AG20443 (cell line): ENCODE data around the gene NOXA1.

Experiments used
- DNase-seq: peaks from one replicate; pipeline ENCODE4 v3.0.0; 2012; ENCODE audit warnings: low spot score, mixed read lengths

NOXA1 gene

GRCh38 chr9:137452761-137453642 is 29.8 kb downstream of the NOXA1 start:
- no peak for DNase-seq

- DNase-seq, result peak; percentile 88
Observed at GRCh38 chr9:137453643-137454081, 30.5 kb downstream of the NOXA1 start.

GRCh38 chr9:137454145-137454596 is 31.0 kb downstream of the NOXA1 start:
- DNase-seq, result peak; percentile 54

DNA sequence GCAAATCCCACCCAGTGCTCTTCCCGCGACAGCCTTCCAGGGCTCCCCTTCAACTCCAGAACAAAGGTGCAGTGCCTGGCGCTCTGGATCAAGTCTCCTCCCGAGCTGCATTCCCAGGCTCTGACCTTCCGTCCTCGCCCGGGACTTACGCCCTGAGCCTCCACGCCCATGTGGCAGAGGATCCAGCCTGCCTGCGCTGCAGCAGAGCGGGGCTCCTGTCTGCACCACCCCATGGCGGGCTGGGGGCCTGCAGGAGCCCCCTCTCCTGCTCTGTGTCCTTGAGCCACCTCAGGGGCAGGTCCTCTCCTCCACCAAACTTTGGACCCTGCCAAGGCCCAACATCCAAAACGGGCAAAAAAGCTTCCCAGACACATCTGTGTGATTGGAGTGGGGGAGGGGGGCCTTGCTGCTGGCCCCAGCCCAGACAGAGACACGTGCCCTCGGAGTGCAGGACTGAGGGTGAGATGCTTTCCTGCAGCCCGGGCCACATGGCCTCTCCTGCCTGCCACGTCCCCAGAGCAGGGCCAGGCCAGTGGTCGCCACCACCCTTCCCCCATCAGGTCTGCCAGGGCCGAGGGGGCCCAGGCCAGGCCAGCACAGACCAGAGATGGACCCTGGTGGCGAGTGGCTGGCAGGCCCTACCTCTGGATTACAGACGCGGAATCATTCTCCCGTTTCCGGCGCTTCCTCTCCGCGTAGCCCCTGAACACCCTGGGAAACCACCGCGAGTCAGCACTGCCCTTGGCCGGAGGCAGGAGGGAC is 31.6 kb downstream of the NOXA1 start:
- no peak for DNase-seq

DNA sequence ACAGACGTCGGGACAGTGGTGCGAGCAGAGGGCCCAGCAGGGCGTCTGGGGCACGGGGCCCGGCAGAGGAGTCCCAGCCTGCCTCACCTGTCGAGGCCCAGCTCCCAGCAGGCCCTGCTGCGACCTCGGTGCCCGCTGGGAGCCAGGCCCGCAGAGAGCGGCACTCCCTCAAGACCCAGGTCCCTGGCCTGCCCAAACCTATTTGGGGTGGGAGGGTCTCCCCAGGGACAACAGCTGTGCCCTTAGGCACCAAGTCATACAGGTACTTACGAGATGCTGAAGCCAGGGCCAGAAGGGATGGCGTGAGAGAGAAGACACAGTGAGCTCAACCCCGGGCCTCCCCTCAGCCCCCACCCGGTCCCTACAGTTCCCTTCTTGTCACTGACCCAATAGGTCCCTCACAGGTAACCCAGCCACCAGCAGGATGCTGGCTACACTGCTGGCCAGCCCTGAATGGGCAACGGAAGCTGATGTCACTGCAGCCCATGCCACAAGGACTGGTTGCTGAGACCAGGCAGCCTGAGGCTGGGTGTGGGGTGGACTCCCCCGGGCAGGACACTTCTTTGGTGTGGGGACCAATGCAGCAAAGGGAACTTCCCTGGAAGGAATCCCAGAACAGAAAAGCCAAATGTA is 32.3 kb downstream of the NOXA1 start:
- no peak for DNase-seq

DNA sequence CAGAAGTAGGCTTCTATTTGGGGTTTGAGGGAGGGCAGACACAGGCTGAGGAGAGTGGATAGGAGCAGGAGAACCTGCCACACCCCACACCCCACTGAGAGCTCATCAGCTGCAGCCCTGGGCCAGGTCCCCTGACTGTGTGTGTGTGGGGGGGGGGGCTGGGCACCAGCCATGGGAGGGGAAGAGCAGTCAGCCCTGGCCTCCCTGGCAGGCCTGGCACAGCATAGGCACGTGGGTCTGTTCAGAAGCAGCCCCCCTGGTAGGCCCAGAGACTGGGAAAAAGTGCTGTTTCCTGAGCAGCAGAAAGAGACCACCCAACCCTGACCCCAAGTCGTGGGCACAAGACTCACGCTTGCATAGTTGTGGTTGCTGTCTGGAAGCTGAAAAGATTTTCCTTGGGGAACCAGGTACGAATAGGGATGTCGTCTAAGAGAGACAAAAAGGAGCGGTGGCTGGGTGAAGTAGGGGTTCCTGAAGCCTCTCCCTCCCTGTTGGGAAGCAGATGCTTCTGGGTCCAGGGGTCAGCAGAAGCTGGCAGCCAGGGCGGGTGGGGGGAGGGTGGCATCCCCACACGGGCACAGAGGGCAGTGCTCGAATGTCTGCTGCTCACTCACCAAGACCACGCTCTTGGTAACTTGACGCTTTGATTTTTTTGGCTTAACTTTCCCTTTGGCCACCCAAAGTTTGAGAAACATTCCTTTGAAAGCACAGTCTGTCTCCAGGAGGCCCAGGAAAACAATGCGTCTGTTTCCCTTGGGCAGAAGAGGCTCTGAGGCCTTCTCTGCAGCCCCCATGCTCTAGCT is 33.1 kb downstream of the NOXA1 start:
- DNase-seq, result no peak

- DNase-seq, result no peak
Observed at GRCh38 chr9:137456864-137457405, 33.7 kb downstream of the NOXA1 start.

DNA sequence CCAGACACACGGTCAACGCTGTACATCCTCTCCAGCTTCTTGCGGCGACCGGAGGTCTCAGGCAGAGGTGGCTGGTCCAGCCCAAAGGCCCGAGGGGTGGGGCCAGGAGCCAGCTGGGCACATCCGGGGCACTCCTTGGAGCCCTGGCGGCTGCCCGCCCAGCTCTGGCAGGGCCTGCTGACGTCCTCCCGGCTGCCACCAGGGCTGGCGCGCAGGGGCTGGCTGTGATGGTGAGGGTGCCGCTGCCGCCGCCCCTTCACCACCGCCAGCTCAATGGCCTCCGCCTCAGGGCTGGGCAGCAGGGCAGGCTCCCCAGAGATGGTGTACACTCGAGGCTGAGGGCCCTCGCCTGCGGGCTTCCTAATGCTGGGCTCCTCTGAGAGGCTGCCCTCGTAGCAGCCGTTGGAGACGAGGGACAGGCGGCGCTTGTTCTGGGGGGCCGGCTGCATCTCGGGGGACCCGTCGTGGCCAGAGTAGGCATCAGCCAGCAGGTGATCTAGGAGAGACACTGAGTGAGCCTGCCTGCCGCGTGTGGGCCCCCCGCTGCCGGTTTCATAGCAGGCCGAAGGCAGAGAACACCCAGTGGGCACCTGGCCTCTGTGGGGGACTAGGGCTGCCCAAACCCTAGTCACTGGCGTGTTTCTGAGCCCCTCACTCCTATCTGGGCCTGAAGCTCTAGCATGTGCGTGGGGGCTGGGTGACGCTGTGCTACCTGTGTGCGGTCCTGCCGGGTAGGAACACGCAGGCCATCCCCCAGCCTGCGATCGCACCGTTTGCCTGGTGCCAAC is 34.4 kb downstream of the NOXA1 start:
- no peak for DNase-seq

GRCh38 chr9:137458194-137459151 is 35.3 kb downstream of the NOXA1 start:
- DNase-seq, result peak; percentile 46

DNA sequence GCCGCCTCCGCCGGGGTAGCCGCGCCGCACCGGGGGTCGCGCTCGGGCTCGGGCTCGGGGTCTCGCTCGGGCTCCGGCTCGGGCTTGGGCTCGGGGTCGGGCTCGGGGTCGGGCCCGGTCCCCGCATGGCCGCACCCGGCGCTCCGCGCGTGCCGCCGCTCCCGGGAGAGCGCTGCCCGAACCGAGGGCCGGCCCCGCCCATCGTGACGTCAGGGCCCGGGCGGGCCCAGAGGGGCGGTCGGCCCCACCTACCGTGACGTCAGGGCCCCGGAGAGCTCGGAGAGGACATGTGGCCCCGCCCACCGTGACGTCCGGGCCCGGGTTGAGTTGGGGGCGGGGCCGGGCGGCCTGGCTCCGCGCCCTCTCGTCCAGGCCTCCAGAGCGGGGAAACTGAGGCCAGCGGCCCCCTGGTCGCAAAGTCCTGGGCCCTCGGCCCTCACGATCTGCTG is 36.0 kb downstream of the NOXA1 start, which contains the start of gene NSMF:
Gene NSMF (minus strand): TSS at position 183 of the 449 bp plus-strand sequence. CDS start 232 bp downstream, outside the sequence.
- DNase-seq, result peak; percentile 100

DNA sequence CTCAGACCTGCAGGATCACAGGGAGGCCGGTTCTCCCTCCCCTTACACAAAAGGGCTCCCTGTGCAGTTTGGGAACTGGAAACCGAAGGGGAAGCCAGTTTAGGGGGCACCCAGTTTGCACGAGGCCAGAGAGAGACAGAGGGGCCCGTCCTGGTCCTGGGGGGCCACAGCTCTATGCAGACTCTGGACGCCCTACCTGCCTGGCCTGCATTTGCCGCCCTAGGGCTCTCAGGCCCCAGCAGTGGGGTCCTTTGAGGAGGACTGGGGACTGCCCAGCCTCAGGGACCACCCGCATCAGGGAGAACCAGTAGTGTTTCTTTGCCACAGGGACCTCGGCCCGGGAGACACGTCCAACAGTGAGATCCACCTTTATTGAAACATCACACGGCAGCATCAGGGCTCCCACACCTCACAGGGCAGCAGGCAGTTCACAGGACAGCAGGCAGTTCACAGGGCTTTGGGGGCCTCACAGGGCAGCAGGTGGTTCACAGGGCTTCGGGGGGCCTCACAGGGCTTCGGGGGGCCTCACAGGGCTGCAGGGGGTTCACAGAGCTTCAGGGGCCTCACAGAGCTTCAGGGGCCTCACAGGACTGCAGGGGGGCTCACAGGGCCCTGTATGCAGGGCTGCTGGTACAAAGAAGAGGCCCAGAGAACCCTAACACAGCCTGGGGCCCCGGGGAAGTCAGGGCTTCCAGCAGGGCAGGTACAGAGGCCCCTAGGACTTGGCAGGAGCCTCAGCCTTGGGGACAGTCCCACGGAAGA is 36.6 kb downstream of the NOXA1 start:
- peak; percentile 45 for DNase-seq

DNA sequence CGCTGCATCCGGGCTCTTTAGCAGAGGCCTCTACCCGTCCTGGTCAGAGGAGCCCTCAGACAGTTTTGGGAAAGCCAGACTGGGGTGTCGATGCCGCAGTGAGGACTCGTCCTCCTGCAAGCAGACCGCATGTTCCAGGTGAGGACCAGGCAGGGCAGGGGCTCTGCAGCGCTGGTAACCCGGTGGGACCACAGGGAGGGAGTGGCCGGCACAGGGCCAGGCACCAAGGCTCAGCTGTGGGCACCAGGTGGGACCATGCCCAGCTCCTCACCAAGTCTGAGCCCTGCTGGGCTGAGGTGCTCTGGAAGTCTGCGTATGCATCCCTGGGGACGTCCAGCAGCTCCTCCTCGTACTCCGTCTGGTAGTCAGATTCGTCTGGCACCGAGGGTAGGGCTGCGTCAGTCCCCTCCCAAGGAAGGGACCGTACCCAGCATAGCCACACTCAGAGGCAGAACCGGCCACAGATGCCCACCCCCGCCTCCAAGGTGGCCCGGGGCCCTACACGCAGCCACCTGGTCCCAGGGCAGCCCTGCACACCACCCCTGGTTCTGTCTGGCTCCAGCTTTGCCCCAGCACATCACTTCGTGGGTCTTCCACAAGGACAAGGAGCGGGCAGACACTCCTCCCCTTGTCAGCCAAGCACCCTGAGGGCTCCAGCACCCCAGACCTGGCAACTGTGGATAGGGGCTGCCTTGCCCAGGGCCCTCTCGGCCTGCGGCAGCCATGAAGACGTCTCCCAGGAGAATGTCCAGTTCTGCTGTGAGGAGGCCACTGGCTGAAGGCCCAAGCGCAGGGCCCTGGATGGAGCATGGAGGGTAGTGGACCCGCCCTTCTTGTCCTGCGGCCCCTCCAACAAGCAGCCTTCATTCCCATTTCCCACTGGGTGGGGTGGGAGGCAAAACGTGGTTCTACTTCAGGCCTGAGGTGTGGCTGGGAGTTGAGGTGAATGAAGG is 37.4 kb downstream of the NOXA1 start:
- no peak for DNase-seq

- DNase-seq, result no peak
Observed at GRCh38 chr9:137461316-137461662, 38.1 kb downstream of the NOXA1 start.

DNA sequence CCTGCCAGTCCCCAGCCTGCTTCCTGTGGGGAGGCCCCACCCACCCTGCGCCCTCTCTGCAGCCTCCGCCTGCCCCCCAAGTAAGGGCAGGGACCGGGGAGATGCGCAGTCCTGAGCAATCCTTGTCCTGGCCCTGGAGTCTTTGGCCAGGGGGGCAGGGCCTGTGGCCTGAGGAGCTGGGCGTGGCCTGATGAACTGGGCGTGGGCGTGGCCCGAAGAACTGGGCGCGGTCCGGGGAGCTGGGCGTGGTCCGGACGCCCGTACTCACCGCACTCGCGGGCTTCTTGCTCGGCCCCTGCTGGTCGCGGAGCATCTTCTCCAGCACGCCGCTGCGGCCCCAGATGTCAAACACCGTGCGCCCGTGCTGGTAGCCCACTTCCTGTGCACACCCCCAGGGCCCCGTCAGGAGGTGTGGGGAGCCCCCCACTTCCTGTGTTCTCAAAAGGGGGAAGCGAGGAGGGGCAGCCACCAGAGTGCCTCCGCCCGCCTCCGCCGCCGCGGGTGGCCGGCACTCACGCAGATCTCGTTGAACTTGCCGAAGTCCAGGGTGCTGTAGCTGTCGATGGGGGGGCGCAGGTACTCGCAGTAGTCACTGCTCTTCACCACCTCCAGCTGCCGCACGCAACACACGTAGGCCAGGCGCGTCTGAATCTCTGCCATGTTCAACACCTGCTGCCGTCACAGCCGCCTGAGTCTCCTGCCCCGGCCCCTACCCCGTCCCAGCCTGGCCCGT is 38.6 kb downstream of the NOXA1 start:
- DNase-seq, result no peak

- no peak for DNase-seq
Observed at GRCh38 chr9:137462396-137462985, 39.3 kb downstream of the NOXA1 start.
